Stimulated activated CD4-positive, alpha-beta T cell treated with anti-CD3 and anti-CD28 coated beads, Interleukin-15, amount 100 ng/mL, for 1 hour (primary cell): Measurements from ENCODE around the gene TBR1.

Experiments
- DNase-seq, 2 donors: peaks; one replicate each; pipeline ENCODE4 v3.0.0-alpha.2; 2020; ENCODE audit warnings: low read depth in 1 of 2, low spot score in 1 of 2

TBR1 gene

DNA sequence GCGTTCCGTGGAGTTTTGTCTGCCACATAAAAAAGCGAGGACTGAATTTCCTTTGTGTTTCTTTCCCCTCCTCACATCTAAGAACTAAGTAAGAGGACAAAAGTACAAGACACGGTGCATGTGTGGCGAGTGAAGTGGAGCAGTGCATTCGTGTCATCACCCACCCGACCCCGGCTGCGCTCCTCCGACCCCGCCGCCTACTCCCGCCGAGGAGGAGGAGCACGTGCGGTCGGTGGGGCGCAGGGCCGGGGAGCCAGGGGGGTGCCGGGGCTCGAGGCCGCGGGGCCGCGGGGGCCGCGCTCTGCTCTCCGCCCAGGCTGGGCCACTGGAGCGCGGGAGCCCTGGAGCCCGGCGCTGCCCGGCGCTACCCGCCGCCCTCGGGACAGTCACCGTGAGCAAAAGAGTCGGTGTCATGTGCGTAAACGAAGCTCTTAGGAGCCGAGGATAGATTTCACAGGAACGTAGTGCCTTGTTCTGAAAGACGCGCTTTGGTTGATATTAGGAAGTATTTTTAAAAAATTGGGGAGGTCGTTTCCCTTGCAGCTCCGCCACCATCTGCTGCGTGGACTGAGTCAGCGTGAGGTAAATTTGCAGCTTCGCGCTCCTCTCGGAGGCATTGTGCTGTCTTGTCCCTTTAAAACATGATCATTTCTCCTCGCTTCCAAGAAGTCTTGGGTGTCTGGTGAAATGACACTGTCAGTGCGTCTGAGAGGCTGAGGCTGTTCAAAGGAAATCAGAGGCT, 11.0 kb downstream of the TBR1 start:
- no peak for DNase-seq

DNA sequence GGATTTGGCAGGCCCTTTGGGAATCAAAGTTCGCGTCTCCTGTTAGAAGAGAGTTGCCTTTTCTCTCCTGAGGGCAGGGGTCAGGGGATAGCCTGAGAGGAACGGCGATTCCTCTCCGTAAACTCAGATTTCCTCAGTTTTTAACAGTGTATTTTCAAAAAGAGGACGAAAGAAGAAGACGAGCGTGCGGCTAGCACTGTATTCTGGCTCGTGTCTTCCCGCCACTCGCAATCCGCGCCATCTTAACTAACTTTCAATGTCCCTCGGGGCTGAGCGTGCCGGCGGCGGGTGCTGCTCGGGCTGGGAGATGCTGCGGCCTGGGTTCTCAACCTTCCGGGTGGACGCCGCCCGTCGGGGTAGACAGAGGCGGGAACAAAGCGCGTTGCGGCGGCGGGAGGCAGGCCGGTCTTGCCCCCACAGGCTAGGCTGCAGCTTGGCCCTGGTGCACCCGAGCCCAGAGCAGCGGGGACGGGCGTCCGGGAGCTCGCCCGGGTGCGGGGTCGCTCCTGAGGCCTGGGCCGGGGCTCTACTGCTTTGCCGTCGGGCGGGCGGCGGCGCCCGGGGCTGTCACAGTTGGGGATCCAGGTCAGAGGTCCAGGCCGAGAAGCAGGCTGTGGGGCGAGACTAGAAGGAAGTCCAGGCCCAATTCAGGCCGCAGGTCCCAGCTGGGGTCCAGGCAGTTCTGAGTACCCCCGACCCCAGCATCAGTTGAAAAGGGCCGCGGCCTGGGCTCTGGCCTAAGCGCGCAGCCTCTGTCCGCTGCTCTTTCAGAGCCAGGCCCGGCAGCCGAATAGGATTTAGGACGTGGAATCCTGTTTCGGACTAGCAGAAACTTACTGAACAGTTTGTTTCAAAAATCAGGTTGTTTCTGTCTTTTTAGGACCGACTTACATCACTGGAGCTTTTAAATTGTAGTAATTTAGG, 11.8 kb downstream of the TBR1 start:
- DNase-seq = no peak

DNA sequence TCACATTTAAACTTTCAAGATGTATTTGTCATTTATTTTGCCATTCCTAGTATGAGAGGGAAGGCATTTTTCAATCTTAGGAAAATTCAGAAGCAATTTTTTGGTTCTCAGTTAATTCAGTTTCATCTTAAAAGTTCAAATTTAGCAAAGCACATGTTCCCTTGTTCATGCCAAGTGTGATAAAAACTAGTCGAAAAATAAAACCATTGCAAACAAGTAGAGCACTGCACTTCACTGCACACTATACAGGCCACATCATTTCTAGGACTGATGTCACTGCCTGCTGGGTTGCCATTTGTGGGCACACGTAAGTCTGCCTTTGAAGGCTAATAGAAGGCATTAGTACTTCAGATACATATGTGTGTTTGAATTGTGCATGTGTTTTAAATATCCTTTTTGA, 14.3 kb downstream of the TBR1 start:
- no peak for DNase-seq

DNA sequence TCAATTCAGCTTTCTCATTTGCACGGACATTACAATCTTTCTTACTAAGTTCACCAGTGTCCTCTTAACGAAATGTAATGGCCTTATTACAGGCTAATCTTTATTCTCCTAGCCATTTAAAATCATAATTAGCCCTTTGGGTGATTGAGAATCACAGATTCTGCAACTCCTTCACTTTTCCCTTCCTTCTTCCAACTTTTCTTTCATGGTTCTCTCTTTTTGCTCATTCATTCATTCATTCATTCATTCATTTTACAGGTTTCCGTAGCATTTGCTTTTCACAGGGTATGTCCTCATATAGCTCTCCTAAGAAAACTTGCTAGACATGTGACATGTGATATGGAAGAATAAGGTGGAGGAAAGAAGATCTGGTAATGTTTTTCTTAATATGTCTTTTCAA, 16.0 kb downstream of the TBR1 start:
- DNase-seq = no peak

DNA sequence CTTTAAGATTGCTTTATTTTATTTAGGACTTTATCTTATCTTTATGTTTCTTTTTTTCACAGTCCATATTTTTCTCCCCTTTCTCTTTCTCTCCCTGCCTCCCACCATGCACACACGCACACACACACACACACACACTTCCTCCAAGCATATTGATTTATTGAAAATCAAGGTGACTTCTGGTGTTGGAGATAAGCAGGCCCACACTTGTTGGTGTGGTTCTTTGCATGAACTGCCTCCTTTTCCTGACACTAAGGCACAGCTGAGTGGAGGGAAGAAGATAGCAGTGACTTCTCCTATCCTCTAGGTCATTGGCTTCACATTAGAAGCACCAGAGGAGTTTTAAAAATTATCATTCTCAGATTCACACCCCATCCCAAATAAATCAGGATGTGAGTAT, 18.0 kb downstream of the TBR1 start:
- no peak for DNase-seq

DNA sequence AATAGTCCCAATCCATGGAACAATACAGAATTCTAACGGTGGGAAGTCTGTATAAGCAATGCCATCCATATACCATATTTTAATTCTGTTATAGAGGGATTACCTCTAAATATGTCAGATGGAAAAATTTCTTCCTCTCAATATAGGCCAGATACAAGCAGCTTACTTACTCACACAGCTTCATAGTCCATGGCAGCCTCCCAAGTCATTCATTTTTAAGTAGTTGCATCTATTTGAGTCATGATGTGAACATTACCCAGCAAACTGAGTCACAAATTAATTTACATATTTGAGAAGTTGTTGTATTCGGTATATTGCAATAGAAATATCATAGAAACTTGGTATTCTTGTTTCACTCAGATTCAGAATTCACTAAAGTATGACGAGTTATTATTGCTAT, 20.3 kb downstream of the TBR1 start:
- no peak for DNase-seq

DNA sequence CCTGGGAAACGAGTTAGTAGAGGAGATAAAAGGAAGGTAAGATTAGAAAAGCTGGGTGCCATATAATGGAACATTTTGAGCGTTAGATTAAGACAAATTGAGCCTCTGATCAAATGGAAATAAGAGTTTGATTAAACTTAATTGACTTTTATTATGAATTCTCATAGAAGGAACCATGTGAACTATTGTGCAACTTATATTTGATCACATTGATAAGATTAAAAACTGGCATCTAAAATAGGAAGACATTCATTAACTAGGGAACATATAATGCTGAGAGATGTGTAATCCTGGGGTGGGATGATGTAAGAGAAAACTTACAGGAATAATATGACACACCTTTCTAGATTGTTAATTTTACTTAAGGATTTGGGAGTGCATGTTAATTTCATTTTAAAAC, 22.5 kb downstream of the TBR1 start:
- DNase-seq = no peak

DNA sequence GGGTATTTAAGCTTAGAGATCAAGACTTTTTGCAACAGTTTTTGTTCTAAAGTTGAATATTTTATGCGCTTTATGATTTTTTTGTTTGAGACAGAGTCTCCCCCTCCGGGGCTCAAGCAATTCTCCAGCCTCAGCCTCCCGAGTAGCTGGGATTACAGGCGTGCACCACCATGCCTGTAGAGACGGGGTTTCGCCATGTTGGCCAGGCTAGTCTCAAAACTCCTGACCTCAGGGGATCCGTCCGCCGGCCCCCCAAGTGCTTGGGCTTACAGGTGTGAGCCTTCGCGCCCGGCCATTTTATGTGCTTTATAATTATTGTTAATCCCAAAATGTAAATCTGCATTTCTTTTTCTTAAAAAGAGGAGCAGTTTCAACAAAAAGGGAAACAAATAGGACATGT, 29.0 kb downstream of the TBR1 start:
- no peak for DNase-seq

DNA sequence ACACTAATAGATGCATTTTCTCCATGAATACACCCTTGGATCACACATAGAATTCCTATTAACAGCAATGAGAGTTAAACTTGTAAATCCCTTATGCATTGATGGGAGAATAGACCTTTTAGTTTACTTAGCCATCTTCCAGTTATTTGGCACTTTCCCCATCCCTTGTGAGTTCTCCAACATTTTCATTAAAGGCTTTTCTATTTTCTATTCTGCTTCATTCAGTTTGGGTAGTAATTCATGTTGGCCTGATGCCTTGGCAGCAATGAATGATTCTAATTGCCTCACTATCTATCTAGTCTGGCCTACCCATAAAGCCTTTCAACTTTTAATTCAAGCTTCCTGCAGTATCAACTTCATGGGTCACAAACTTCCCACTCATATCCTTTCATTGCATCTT, 32.3 kb downstream of the TBR1 start:
- no peak for DNase-seq

DNA sequence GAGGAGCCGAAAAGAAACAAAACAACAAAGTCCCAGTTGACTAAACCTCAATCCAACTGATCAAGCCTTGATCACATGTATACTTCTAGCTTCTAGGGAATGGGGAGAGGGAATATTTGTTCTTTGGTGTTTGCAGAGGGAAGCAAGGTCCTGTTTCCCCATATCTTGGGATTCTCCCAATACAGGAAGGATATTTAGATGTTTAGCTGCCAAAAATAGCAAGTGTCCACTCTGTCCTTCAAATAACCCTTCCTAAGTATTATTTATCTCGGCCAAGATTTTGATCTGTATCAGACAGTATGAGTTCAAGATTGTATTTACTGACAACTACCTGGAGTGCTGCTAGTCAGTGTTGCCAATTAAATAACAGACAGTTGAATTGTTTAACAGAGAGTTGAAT, 55.5 kb downstream of the TBR1 start:
- DNase-seq = no peak

DNA sequence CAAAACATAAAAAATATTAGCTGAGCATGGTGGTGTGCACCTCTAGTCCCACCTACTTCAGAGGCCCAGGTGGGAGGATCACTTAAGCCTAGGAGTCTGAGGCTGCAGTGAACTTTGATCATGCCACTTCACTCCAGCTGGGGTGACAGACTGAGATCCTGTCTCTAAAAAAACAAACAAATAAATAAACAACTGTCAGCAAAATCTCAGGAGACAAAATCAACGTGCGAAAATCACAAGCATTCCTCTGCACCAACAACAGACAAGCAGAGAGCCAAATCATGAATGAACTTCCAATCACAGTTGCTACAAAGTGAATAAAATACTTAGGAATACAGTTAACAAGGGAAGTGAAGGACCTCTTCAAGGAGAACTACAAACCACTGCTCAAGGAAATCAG, 58.8 kb downstream of the TBR1 start:
- no peak for DNase-seq
